Stimulated activated memory B cell treated with anti-CD40 and anti-IgM and Interleukin-4, amounts not matched to agents 10 μg/mL and 1 μg/mL and 100 μg/mL, for 72 hours (primary cell): ENCODE data around the gene LRP6.

ENCODE experiments used
- ATAC-seq: fragments of 150-1000 bp; cut with Tn5 transposase; 2 replicates; pipeline ENCODE4 v1.10.0; 2021
- H3K27ac Mint-ChIP-seq: one replicate; pipeline ENCODE4 v1.8.0; 2022; ENCODE audit warnings: mild to moderate bottlenecking, mixed read lengths
- H3K27me3 Mint-ChIP-seq: one replicate; pipeline ENCODE4 v1.8.0; 2022; ENCODE audit warnings: mixed read lengths
- H3K36me3 Mint-ChIP-seq: one replicate; pipeline ENCODE4 v1.8.0; 2022; ENCODE audit warnings: mixed read lengths
- H3K4me1 Mint-ChIP-seq: one replicate; pipeline ENCODE4 v1.8.0; 2022; ENCODE audit warnings: mixed read lengths
- H3K4me3 Mint-ChIP-seq: one replicate; pipeline ENCODE4 v1.8.0; 2022; ENCODE audit warnings: mild to moderate bottlenecking, moderate library complexity, mixed read lengths
- H3K9me3 Mint-ChIP-seq: one replicate; pipeline ENCODE4 v1.8.0; 2022; ENCODE audit warnings: mixed read lengths

LRP6 gene

GRCh38 chr12:12072064-12072760 lies 194.6 kb downstream of the LRP6 start:
- peak overlapping the region; percentile 41 for H3K4me3 Mint-ChIP-seq
- ATAC-seq, result peak; percentile 74
- H3K36me3 Mint-ChIP-seq, result no peaks in the 10 kb centered on the region
- H3K4me1 Mint-ChIP-seq, result peaks cover 22% of the 10 kb centered on the region
- no peaks in the 10 kb centered on the region for H3K9me3 Mint-ChIP-seq
- H3K27ac Mint-ChIP-seq, result peak overlapping the region; percentile 63
- H3K27me3 Mint-ChIP-seq, result peaks cover 21% of the 10 kb centered on the region

- peaks cover 22% of the 10 kb centered on the region for H3K4me1 Mint-ChIP-seq
- peak within 1 kb of the TSS; percentile 63 for H3K27ac Mint-ChIP-seq
- ATAC-seq, result peak; percentile 63
- H3K27me3 Mint-ChIP-seq, result peaks cover 21% of the 10 kb centered on the region
- H3K9me3 Mint-ChIP-seq, result no peaks in the 10 kb centered on the region
- peak within 1 kb of the TSS; percentile 72 for H3K4me3 Mint-ChIP-seq
- no peaks in the 10 kb centered on the region for H3K36me3 Mint-ChIP-seq
Measured at GRCh38 chr12:12070674-12071656, 195.9 kb downstream of the LRP6 start, which contains the start of gene BCL2L14. BCL2L14 (plus strand) TSS chr12:12070939; CDS start chr12:12079306, 8,367 bp downstream.

- H3K27me3 Mint-ChIP-seq, result peaks cover 14% of the 10 kb centered on the region
- peaks cover 22% of the 10 kb centered on the region for H3K4me1 Mint-ChIP-seq
- no peaks in the 10 kb centered on the region for H3K9me3 Mint-ChIP-seq
- no peak for ATAC-seq
- H3K4me3 Mint-ChIP-seq, result no peak overlapping the region
- H3K27ac Mint-ChIP-seq, result no peak overlapping the region
- H3K36me3 Mint-ChIP-seq, result no peaks in the 10 kb centered on the region
Measured at GRCh38 chr12:12069821-12070548, 196.9 kb downstream of the LRP6 start.

- Mint-ChIP-seq H3K27ac (no peak overlapping the region), H3K36me3 (no peaks in the 10 kb centered on the region), H3K27me3 (peaks cover 14% of the 10 kb centered on the region), H3K4me3 (no peak overlapping the region), H3K9me3 (no peaks in the 10 kb centered on the region), H3K4me1 (peaks cover 22% of the 10 kb centered on the region)
- no peak for ATAC-seq
Measured at GRCh38 chr12:12068751-12069150, 198.1 kb downstream of the LRP6 start.
